Fibroblast of villous mesenchyme (primary cell): ENCODE data around the gene ZNF80. TPM values are rescaled to one million over a fixed set of nuclear protein-coding genes. Genes with fewer than 3 reads are reported as not detected.
"Not testable (repeated sequence)": the region's sequence is repeated elsewhere in the genome, so short reads cannot be mapped to it uniquely, and the experiment has no call there.

Experiments used
- DNase-seq: peaks from one replicate; pipeline ENCODE4 v3.0.0-alpha.2; 2010; ENCODE audit warnings: low read depth
- H3K4me3 ChIP-seq: 2 replicates; pipeline ENCODE4 v1.5.1; 2011; ENCODE audit warnings: low read depth, mild to moderate bottlenecking, low read length
- CTCF ChIP-seq: IDR thresholded peaks from 2 replicates; pipeline ENCODE4 v1.5.1; 2012; ENCODE audit warnings: low read depth, mild to moderate bottlenecking, low read length; ENCODE audit not compliant: insufficient read depth
- total RNA-seq: library from RNA; depleted of rRNA; stranded (reverse); fragments of >200 nt; gene quantifications from 2 replicates; pipeline ENCODE4 v1.2.3, GENCODE V29; 2012

Gene ZNF80
- total RNA-seq = under 0.01 TPM in 1 of 2 replicates, not detected in the other

GRCh38 chr3:114237478-114237877 lies at the start of gene ZNF80:
ZNF80 (minus strand) TSS chr3:114237578; CDS start chr3:114237074, 504 bp downstream.
- H3K4me3 ChIP-seq, DNase-seq: not testable (repeated sequence)

GRCh38 chr3:114286266-114286665 lies 48.9 kb upstream of the ZNF80 start:
- TF ChIP-seq CTCF = no peak
- DNase-seq = no peak
- no peak overlapping the region for H3K4me3 ChIP-seq

GRCh38 chr3:114285648-114286230 lies 48.4 kb upstream of the ZNF80 start:
- no peak for TF ChIP-seq CTCF
- DNase-seq = no peak
- no peak overlapping the region for H3K4me3 ChIP-seq

GRCh38 chr3:114284644-114285043 lies 47.3 kb upstream of the ZNF80 start:
- no peak for TF ChIP-seq CTCF
- no peak for DNase-seq
- H3K4me3 ChIP-seq = no peak overlapping the region

- DNase-seq, H3K4me3 ChIP-seq: not testable (repeated sequence)
Measured at GRCh38 chr3:114276856-114277255, 39.5 kb upstream of the ZNF80 start.

GRCh38 chr3:114274929-114275328 lies 37.6 kb upstream of the ZNF80 start:
- no peak overlapping the region for H3K4me3 ChIP-seq
- TF ChIP-seq CTCF = no peak
- peak; percentile 18 for DNase-seq

GRCh38 chr3:114272271-114272670 lies 34.9 kb upstream of the ZNF80 start:
- H3K4me3 ChIP-seq = no peak overlapping the region
- no peak for DNase-seq
- TF ChIP-seq CTCF = no peak

GRCh38 chr3:114270019-114270418 lies 32.6 kb upstream of the ZNF80 start:
- no peak overlapping the region for H3K4me3 ChIP-seq
- TF ChIP-seq CTCF = no peak
- DNase-seq = no peak
